Activated CD4-positive, alpha-beta T cell treated with anti-CD3 and anti-CD28 coated beads for 36 hours (primary cell): ENCODE results near the gene BTBD2. TPM values are rescaled to one million over a fixed set of nuclear protein-coding genes. Genes with fewer than 3 reads are reported as not detected.

Experiments
- ATAC-seq: fragments of 200-7000 bp; cut with Tn5 transposase; one replicate; pipeline ENCODE4 v1.10.0; 2021; ENCODE audit warnings: mild to moderate bottlenecking, moderate library complexity
- CTCF ChIA-PET: fragments of 350-600 bp; sonication (Branson Sonifier 250); formaldehyde crosslinking; loops from one replicate; lab custom pipeline; 2021; ENCODE audit warnings: antibody characterized with exemption; lab: Charles Lee
- POLR2A ChIA-PET: fragments of 350-600 bp; sonication (Branson Sonifier 250); formaldehyde crosslinking; loops from one replicate; lab custom pipeline; 2021; ENCODE audit warnings: antibody characterized with exemption, inconsistent platforms; lab: Charles Lee
- DNase-seq: peaks from one replicate; pipeline ENCODE4 v3.0.0-alpha.2; 2020
- H3K27ac Mint-ChIP-seq: one replicate; pipeline ENCODE4 v1.8.0; 2021; ENCODE audit warnings: mixed read lengths
- H3K27me3 Mint-ChIP-seq: one replicate; pipeline ENCODE4 v1.8.0; 2021; ENCODE audit warnings: mixed read lengths
- H3K36me3 Mint-ChIP-seq: one replicate; pipeline ENCODE4 v1.8.0; 2021; ENCODE audit warnings: low read depth, mixed read lengths
- H3K4me1 Mint-ChIP-seq: one replicate; pipeline ENCODE4 v1.8.0; 2021; ENCODE audit warnings: mixed read lengths
- H3K4me3 Mint-ChIP-seq: one replicate; pipeline ENCODE4 v1.8.0; 2021; ENCODE audit warnings: mild to moderate bottlenecking, moderate library complexity, mixed read lengths
- H3K9me3 Mint-ChIP-seq: one replicate; pipeline ENCODE4 v1.8.0; 2021; ENCODE audit warnings: low read depth, mixed read lengths
- intact Hi-C, 2 experiments: fragments of 100-400 bp; cut with DNase I in 1 of 2; cut with micrococcal nuclease in 1 of 2; formaldehyde crosslinking; loops; one replicate each; pipeline versions ENCODE4 v1.14.2 to v1.15.1; 2022 to 2024; cut with DNase I, micrococcal nuclease
- total RNA-seq, 2 experiments: library from RNA; stranded (reverse); gene quantifications; one replicate each; pipeline ENCODE4 v1.2.3, GENCODE V29; 2021

Gene BTBD2
- total RNA-seq, 2 experiments from 2014 or later, result 46.7 to 61.8 TPM

- H3K27ac Mint-ChIP-seq, result no peak overlapping the region
- H3K4me1 Mint-ChIP-seq, result peaks cover 37% of the 10 kb centered on the region
- H3K9me3 Mint-ChIP-seq, result no peaks in the 10 kb centered on the region
- DNase-seq (no peak), ATAC-seq (no peak)
- H3K36me3 Mint-ChIP-seq, result peaks cover 18% of the 10 kb centered on the region
- no peak overlapping the region for H3K4me3 Mint-ChIP-seq
- ChIA-PET CTCF (interaction anchor here (0.6 to 1.0 kb wide), 2 partner anchors 15 to 48 kb away, joined by 3 read pairs; no protein-coding TSS in a partner anchor), POLR2A (no interaction called here)
- no peaks in the 10 kb centered on the region for H3K27me3 Mint-ChIP-seq
- intact Hi-C loops, result loop anchor here in 1 of 2 experiments (2.0 kb wide), 3 partner anchors 41 to 225 kb away; no protein-coding TSS in a partner anchor
Observed at GRCh38 chr19:2043961-2044708, 28.6 kb upstream of the BTBD2 start.

GRCh38 chr19:2043251-2043641, 27.7 kb upstream of the BTBD2 start:
- POLR2A ChIA-PET, result interaction anchor here (1.6 kb wide), 1 partner anchor 50 kb away, joined by 7 read pairs; no protein-coding TSS in a partner anchor

GRCh38 chr19:2042485-2043250, 27.2 kb upstream of the BTBD2 start:
- ATAC-seq, result no peak
- Mint-ChIP-seq H3K9me3 (no peaks in the 10 kb centered on the region), H3K36me3 (peaks cover 21% of the 10 kb centered on the region), H3K4me1 (peaks cover 25% of the 10 kb centered on the region), H3K27ac (peak overlapping the region; percentile 83), H3K4me3 (peak overlapping the region; percentile 67), H3K27me3 (no peaks in the 10 kb centered on the region)
- intact Hi-C loops, result loop anchor here (1.0 to 2.0 kb wide), 11 partner anchors 8 to 226 kb away; partner anchors contain the start of genes ADAT3 (in 1 of the 2), AP3D1 (in 1 of the 2), DOT1L (in 1 of the 2) and IZUMO4 (in 1 of the 2)
- DNase-seq, result peak; percentile 38
- ChIA-PET CTCF (interaction anchor here (0.6 to 1.3 kb wide), 5 partner anchors 11 to 202 kb away, joined by 3 to 5 read pairs (median 4); no protein-coding TSS in a partner anchor), POLR2A (interaction anchor here (0.6 to 2.9 kb wide), 8 partner anchors 8 to 433 kb away, joined by 3 to 20 read pairs (median 4); partner anchors contain the start of gene GADD45B)

More at GRCh38 chr19:2043251-2043641, 27.7 kb upstream of the BTBD2 start:
- no peaks in the 10 kb centered on the region for H3K27me3 Mint-ChIP-seq
- peak overlapping the region; percentile 84 for H3K27ac Mint-ChIP-seq
- H3K9me3 Mint-ChIP-seq, result no peaks in the 10 kb centered on the region
- peaks cover 30% of the 10 kb centered on the region for H3K4me1 Mint-ChIP-seq
- intact Hi-C loops, result loop anchor here in 1 of 2 experiments (2.0 kb wide), 3 partner anchors 42 to 226 kb away; no protein-coding TSS in a partner anchor
- peak; percentile 19 for DNase-seq
- CTCF ChIA-PET, result interaction anchor here (0.6 to 1.3 kb wide), 2 partner anchors 11 to 23 kb away, joined by 3 to 5 read pairs; no protein-coding TSS in a partner anchor
- H3K36me3 Mint-ChIP-seq, result peaks cover 17% of the 10 kb centered on the region
- no peak for ATAC-seq
- H3K4me3 Mint-ChIP-seq, result peak overlapping the region; percentile 67

- peaks cover 17% of the 10 kb centered on the region for H3K4me1 Mint-ChIP-seq
- intact Hi-C loops, result loop anchor here (1.0 to 2.0 kb wide), 11 partner anchors 8 to 227 kb away; partner anchors contain the start of genes ADAT3 (in 1 of the 2), AP3D1 (in 1 of the 2), DOT1L (in 1 of the 2) and IZUMO4 (in 1 of the 2)
- H3K27me3 Mint-ChIP-seq, result no peaks in the 10 kb centered on the region
- CTCF ChIA-PET, result interaction anchor here (0.5 to 1.3 kb wide), 5 partner anchors 10 to 271 kb away, joined by 3 to 5 read pairs (median 3); no protein-coding TSS in a partner anchor
- H3K9me3 Mint-ChIP-seq, result no peaks in the 10 kb centered on the region
- peak overlapping the region; percentile 73 for H3K4me3 Mint-ChIP-seq
- H3K36me3 Mint-ChIP-seq, result peaks cover 21% of the 10 kb centered on the region
- peak overlapping the region; percentile 88 for H3K27ac Mint-ChIP-seq
- DNase-seq (peak; percentile 100), ATAC-seq (peak; percentile 88)
- POLR2A ChIA-PET, result interaction anchor here (0.6 to 2.9 kb wide), 10 partner anchors 8 to 434 kb away, joined by 3 to 20 read pairs (median 4); partner anchors contain the start of gene GADD45B
Observed at GRCh38 chr19:2041683-2042484, 26.4 kb upstream of the BTBD2 start.

GRCh38 chr19:2041433-2041682, 25.8 kb upstream of the BTBD2 start:
- CTCF ChIA-PET, result interaction anchor here (0.5 kb wide), 1 partner anchor 272 kb away, joined by 3 read pairs; no protein-coding TSS in a partner anchor
- no peaks in the 10 kb centered on the region for H3K9me3 Mint-ChIP-seq
- H3K4me3 Mint-ChIP-seq, result peak overlapping the region; percentile 73
- POLR2A ChIA-PET, result interaction anchor here (0.6 to 2.9 kb wide), 3 partner anchors 9 to 64 kb away, joined by 3 to 20 read pairs (median 3); no protein-coding TSS in a partner anchor
- H3K27me3 Mint-ChIP-seq, result no peaks in the 10 kb centered on the region
- ATAC-seq (no peak), DNase-seq (no peak)
- peaks cover 16% of the 10 kb centered on the region for H3K4me1 Mint-ChIP-seq
- H3K27ac Mint-ChIP-seq, result peak overlapping the region; percentile 88
- intact Hi-C loops, result no loop called here
- peaks cover 21% of the 10 kb centered on the region for H3K36me3 Mint-ChIP-seq

- DNase-seq, result no peak
- Mint-ChIP-seq H3K4me3 (peak overlapping the region; percentile 73), H3K27ac (peak overlapping the region; percentile 88), H3K36me3 (peaks cover 21% of the 10 kb centered on the region), H3K4me1 (peaks cover 16% of the 10 kb centered on the region), H3K27me3 (no peaks in the 10 kb centered on the region), H3K9me3 (no peaks in the 10 kb centered on the region)
- intact Hi-C loops, result no loop called here
- ATAC-seq, result no peak
- ChIA-PET CTCF (interaction anchor here (0.5 kb wide), 1 partner anchor 272 kb away, joined by 3 read pairs; no protein-coding TSS in a partner anchor), POLR2A (interaction anchor here (0.6 to 2.9 kb wide), 3 partner anchors 8 to 64 kb away, joined by 3 to 20 read pairs (median 3); no protein-coding TSS in a partner anchor)
Observed at GRCh38 chr19:2040647-2041432, 25.3 kb upstream of the BTBD2 start.

- H3K4me1 Mint-ChIP-seq, result peaks cover 19% of the 10 kb centered on the region
- ChIA-PET POLR2A (interaction anchor here (2.9 kb wide), 1 partner anchor 12 kb away, joined by 20 read pairs; no protein-coding TSS in a partner anchor), CTCF (interaction anchor here (1.6 kb wide), 1 partner anchor 29 kb away, joined by 3 read pairs; no protein-coding TSS in a partner anchor)
- no peaks in the 10 kb centered on the region for H3K27me3 Mint-ChIP-seq
- ATAC-seq, result no peak
- intact Hi-C loops, result loop anchor here in 1 of 2 experiments (5.0 kb wide), 1 partner anchor 112 kb away; the partner anchor contains the start of gene AP3D1
- no peak for DNase-seq
- peak overlapping the region; percentile 73 for H3K4me3 Mint-ChIP-seq
- H3K27ac Mint-ChIP-seq, result peak overlapping the region; percentile 37
- no peaks in the 10 kb centered on the region for H3K9me3 Mint-ChIP-seq
- H3K36me3 Mint-ChIP-seq, result peaks cover 21% of the 10 kb centered on the region
Observed at GRCh38 chr19:2039959-2040646, 24.6 kb upstream of the BTBD2 start.

- CTCF ChIA-PET, result interaction anchor here (0.6 to 1.6 kb wide), 3 partner anchors 20 to 220 kb away, joined by 3 to 4 read pairs (median 3); no protein-coding TSS in a partner anchor
- H3K4me3 Mint-ChIP-seq, result peak overlapping the region; percentile 26
Observed at GRCh38 chr19:2039089-2039958, 23.8 kb upstream of the BTBD2 start.

More at GRCh38 chr19:2039089-2039958, 23.8 kb upstream of the BTBD2 start:
- no peak for DNase-seq
- no peak overlapping the region for H3K27ac Mint-ChIP-seq
- POLR2A ChIA-PET, result interaction anchor here (2.9 kb wide), 1 partner anchor 13 kb away, joined by 20 read pairs; no protein-coding TSS in a partner anchor
- no peak for ATAC-seq
- peaks cover 23% of the 10 kb centered on the region for H3K4me1 Mint-ChIP-seq
- intact Hi-C loops, result loop anchor here in 1 of 2 experiments (5.0 kb wide), 1 partner anchor 113 kb away; the partner anchor contains the start of gene AP3D1
- no peaks in the 10 kb centered on the region for H3K9me3 Mint-ChIP-seq
- H3K27me3 Mint-ChIP-seq, result no peaks in the 10 kb centered on the region
- H3K36me3 Mint-ChIP-seq, result peaks cover 21% of the 10 kb centered on the region
